Measurements from ENCODE around the gene KCTD10.

Gene KCTD10

GRCh38 chr12:109488051-109488665 is 11.1 kb upstream of the KCTD10 start:
- Histone ChIP-seq H3K4me2 (ENCODE audit: low read length) (no peak overlapping the region), H2BK120ac (ENCODE audit: low read depth, low read length) (no peak overlapping the region), H3K79me1 (ENCODE audit: low read length) (no peaks in the 10 kb centered on the region), H2BK15ac (replicated peaks; ENCODE audit: low read depth) (no peak overlapping the region), H3K27ac (ENCODE audit: low read depth, low read length) (no peak overlapping the region), H3K79me2 (ENCODE audit: control insufficient read depth, insufficient read depth, low read length) (no peaks in the 10 kb centered on the region), H4K5ac (ENCODE audit: low read length) (no peak overlapping the region), H3K4me3 (ENCODE audit: low read length) (no peak overlapping the region), H3K18ac (ENCODE audit: low read length) (no peak overlapping the region), H2BK5ac (ENCODE audit: low read length) (no peak overlapping the region), H3K9ac (ENCODE audit: low read length) (no peak overlapping the region), H3K23ac (ENCODE audit: low read length) (no peak overlapping the region), H3K4ac (ENCODE audit: low read depth, low read length) (no peak overlapping the region), H3K27me3 (ENCODE audit: insufficient read depth, low read length, poor library complexity) (no peaks in the 10 kb centered on the region), H3K4me1 (ENCODE audit: control insufficient read depth, low read depth, low read length) (no peaks in the 10 kb centered on the region), H4K8ac (ENCODE audit: low read depth, low read length) (no peak overlapping the region), H3K36me3 (ENCODE audit: control insufficient read depth, insufficient read depth, low read length) (peaks cover 10% of the 10 kb centered on the region), H2AK5ac (ENCODE audit: low read length) (no peak overlapping the region), H3K56ac (ENCODE audit: low read length) (no peak overlapping the region)
- DNase-seq: no peak
- WGBS (ENCODE audit: extremely low coverage, insufficient coverage, low lambda C conversion rate): no CpG with 5 or more reads among the region's 7 CpGs

DNA sequence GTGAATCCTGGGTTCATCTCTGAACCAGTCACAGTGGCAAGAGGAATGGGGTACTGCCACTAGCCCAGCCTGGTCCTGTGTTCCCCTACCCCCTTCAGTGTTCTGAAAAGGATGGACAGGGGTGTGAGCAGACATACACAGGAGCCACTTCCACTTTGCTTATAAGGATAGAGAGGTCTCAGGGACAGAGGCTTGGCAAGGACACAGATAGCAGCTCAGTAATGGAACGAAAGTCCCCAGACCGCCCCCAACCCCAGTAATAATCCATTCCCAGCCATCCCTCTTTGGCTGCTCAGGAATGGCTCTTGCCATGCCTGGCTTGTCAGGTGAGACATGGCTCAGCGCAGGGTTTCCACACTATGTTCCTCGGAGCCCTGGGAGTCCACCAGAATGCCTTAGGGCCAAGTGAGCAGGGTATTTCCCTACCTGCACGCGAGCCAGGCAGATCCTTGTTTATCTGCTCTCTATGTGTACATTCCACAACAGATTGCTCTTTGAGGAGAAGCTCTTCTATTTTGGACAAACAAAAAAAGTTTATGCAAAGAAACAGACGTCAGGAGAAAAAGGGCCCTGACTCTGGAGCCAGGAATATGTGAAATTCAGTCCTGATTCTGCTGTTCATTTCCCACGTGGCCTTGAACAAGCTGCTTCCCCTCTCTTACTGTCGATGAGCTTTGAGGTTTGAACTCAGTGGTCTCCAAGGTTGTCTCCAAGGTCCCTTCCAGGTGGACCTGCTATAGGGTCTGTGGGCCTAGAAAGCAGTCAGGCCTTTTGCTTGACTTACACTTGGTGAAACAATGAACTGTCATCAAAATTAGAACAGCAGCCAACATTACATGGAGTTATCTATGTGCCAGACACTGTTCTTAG is 10.3 kb upstream of the KCTD10 start:
- Histone ChIP-seq H3K56ac (ENCODE audit: low read length) (no peak overlapping the region), H3K4me2 (ENCODE audit: low read length) (no peak overlapping the region), H3K4me1 (ENCODE audit: control insufficient read depth, low read depth, low read length) (no peaks in the 10 kb centered on the region), H4K8ac (ENCODE audit: low read depth, low read length) (no peak overlapping the region), H2AK5ac (ENCODE audit: low read length) (no peak overlapping the region), H2BK5ac (ENCODE audit: low read length) (no peak overlapping the region), H2BK15ac (replicated peaks; ENCODE audit: low read depth) (no peak overlapping the region), H2BK120ac (ENCODE audit: low read depth, low read length) (no peak overlapping the region), H3K27ac (ENCODE audit: low read depth, low read length) (no peak overlapping the region), H3K23ac (ENCODE audit: low read length) (no peak overlapping the region), H3K79me2 (ENCODE audit: control insufficient read depth, insufficient read depth, low read length) (no peaks in the 10 kb centered on the region), H3K4ac (ENCODE audit: low read depth, low read length) (no peak overlapping the region), H3K18ac (ENCODE audit: low read length) (no peak overlapping the region), H3K4me3 (ENCODE audit: low read length) (no peak overlapping the region), H3K79me1 (ENCODE audit: low read length) (no peaks in the 10 kb centered on the region), H3K27me3 (ENCODE audit: insufficient read depth, low read length, poor library complexity) (no peaks in the 10 kb centered on the region), H3K9ac (ENCODE audit: low read length) (no peak overlapping the region), H3K36me3 (ENCODE audit: control insufficient read depth, insufficient read depth, low read length) (peaks cover 10% of the 10 kb centered on the region), H4K5ac (ENCODE audit: low read length) (no peak overlapping the region)
- WGBS (ENCODE audit: extremely low coverage, insufficient coverage, low lambda C conversion rate): no CpG with 5 or more reads among the region's 9 CpGs
- no peak for DNase-seq

GRCh38 chr12:109485201-109485600 is 8.1 kb upstream of the KCTD10 start:
- Histone ChIP-seq H2BK15ac (replicated peaks; ENCODE audit: low read depth) (no peak overlapping the region), H4K8ac (ENCODE audit: low read depth, low read length) (no peak overlapping the region), H3K79me2 (ENCODE audit: control insufficient read depth, insufficient read depth, low read length) (no peaks in the 10 kb centered on the region), H3K9ac (ENCODE audit: low read length) (no peak overlapping the region), H3K4me1 (ENCODE audit: control insufficient read depth, low read depth, low read length) (no peaks in the 10 kb centered on the region), H2AK5ac (ENCODE audit: low read length) (no peak overlapping the region), H3K4me2 (ENCODE audit: low read length) (no peak overlapping the region), H3K4ac (ENCODE audit: low read depth, low read length) (no peak overlapping the region), H3K27ac (ENCODE audit: low read depth, low read length) (no peak overlapping the region), H3K79me1 (ENCODE audit: low read length) (no peaks in the 10 kb centered on the region), H2BK120ac (ENCODE audit: low read depth, low read length) (no peak overlapping the region), H3K23ac (ENCODE audit: low read length) (no peak overlapping the region), H3K18ac (ENCODE audit: low read length) (no peak overlapping the region), H3K27me3 (ENCODE audit: insufficient read depth, low read length, poor library complexity) (no peaks in the 10 kb centered on the region), H3K36me3 (ENCODE audit: control insufficient read depth, insufficient read depth, low read length) (peaks cover 9% of the 10 kb centered on the region), H3K4me3 (ENCODE audit: low read length) (no peak overlapping the region), H2BK5ac (ENCODE audit: low read length) (no peak overlapping the region), H4K5ac (ENCODE audit: low read length) (no peak overlapping the region), H3K56ac (ENCODE audit: low read length) (no peak overlapping the region)
- no CpG with 5 or more reads among the region's 4 CpGs for WGBS (ENCODE audit: extremely low coverage, insufficient coverage, low lambda C conversion rate)
- DNase-seq: no peak

GRCh38 chr12:109483346-109483745 is 6.2 kb upstream of the KCTD10 start:
- no peak overlapping the region for H3K18ac ChIP-seq (ENCODE audit: low read length)
- no peak overlapping the region for H3K27ac ChIP-seq (ENCODE audit: low read depth, low read length)
- no peaks in the 10 kb centered on the region for H3K79me2 ChIP-seq (ENCODE audit: control insufficient read depth, insufficient read depth, low read length)
- H3K9ac ChIP-seq (ENCODE audit: low read length): no peak overlapping the region
- no peak overlapping the region for H3K23ac ChIP-seq (ENCODE audit: low read length)
- H3K4ac ChIP-seq (ENCODE audit: low read depth, low read length): no peak overlapping the region
- no peak overlapping the region for H3K56ac ChIP-seq (ENCODE audit: low read length)
- no peak overlapping the region for H4K8ac ChIP-seq (ENCODE audit: low read depth, low read length)
- H2AK5ac ChIP-seq (ENCODE audit: low read length): no peak overlapping the region
- no peak overlapping the region for H2BK5ac ChIP-seq (ENCODE audit: low read length)
- H3K36me3 ChIP-seq (ENCODE audit: control insufficient read depth, insufficient read depth, low read length): peaks cover 5% of the 10 kb centered on the region
- H4K5ac ChIP-seq (ENCODE audit: low read length): no peak overlapping the region
- no peak overlapping the region for H3K4me3 ChIP-seq (ENCODE audit: low read length)
- no CpG with 5 or more reads among the region's 11 CpGs for WGBS (ENCODE audit: extremely low coverage, insufficient coverage, low lambda C conversion rate)
- H3K4me2 ChIP-seq (ENCODE audit: low read length): no peak overlapping the region
- H2BK120ac ChIP-seq (ENCODE audit: low read depth, low read length): no peak overlapping the region
- no peak overlapping the region for H2BK15ac ChIP-seq (replicated peaks; ENCODE audit: low read depth)
- H3K27me3 ChIP-seq (ENCODE audit: insufficient read depth, low read length, poor library complexity): no peaks in the 10 kb centered on the region
- peaks cover 1% of the 10 kb centered on the region for H3K79me1 ChIP-seq (ENCODE audit: low read length)
- DNase-seq: no peak
- no peaks in the 10 kb centered on the region for H3K4me1 ChIP-seq (ENCODE audit: control insufficient read depth, low read depth, low read length)

- Histone ChIP-seq H3K18ac (ENCODE audit: low read length) (no peak overlapping the region), H3K4ac (ENCODE audit: low read depth, low read length) (no peak overlapping the region), H3K79me2 (ENCODE audit: control insufficient read depth, insufficient read depth, low read length) (peaks cover 3% of the 10 kb centered on the region), H3K27ac (ENCODE audit: low read depth, low read length) (no peak overlapping the region), H4K5ac (ENCODE audit: low read length) (no peak overlapping the region), H3K4me2 (ENCODE audit: low read length) (no peak overlapping the region), H2BK120ac (ENCODE audit: low read depth, low read length) (no peak overlapping the region), H2AK5ac (ENCODE audit: low read length) (no peak overlapping the region), H2BK15ac (replicated peaks; ENCODE audit: low read depth) (no peak overlapping the region), H4K8ac (ENCODE audit: low read depth, low read length) (no peak overlapping the region), H3K4me1 (ENCODE audit: control insufficient read depth, low read depth, low read length) (no peaks in the 10 kb centered on the region), H3K27me3 (ENCODE audit: insufficient read depth, low read length, poor library complexity) (no peaks in the 10 kb centered on the region), H3K36me3 (ENCODE audit: control insufficient read depth, insufficient read depth, low read length) (peaks cover 5% of the 10 kb centered on the region), H3K23ac (ENCODE audit: low read length) (no peak overlapping the region), H3K9ac (ENCODE audit: low read length) (no peak overlapping the region), H3K56ac (ENCODE audit: low read length) (no peak overlapping the region), H3K4me3 (ENCODE audit: low read length) (no peak overlapping the region), H2BK5ac (ENCODE audit: low read length) (no peak overlapping the region), H3K79me1 (ENCODE audit: low read length) (peaks cover 4% of the 10 kb centered on the region)
- DNase-seq: no peak
- no CpG with 5 or more reads among the region's 2 CpGs for WGBS (ENCODE audit: extremely low coverage, insufficient coverage, low lambda C conversion rate)
Observed at GRCh38 chr12:109482894-109483293, 5.8 kb upstream of the KCTD10 start.
